Neural progenitor cell (in vitro differentiated cells): ENCODE data around the gene RAB29. TPM values are rescaled to one million over a fixed set of nuclear protein-coding genes. Genes with fewer than 3 reads are reported as not detected.

Source experiments
- DNase-seq: peaks from one replicate; pipeline ENCODE4 v3.0.0-alpha.2; 2016; ENCODE audit warnings: low spot score
- H2AFZ ChIP-seq: fragments of 200-600 bp; sonication (generic); replicated peaks from 2 replicates; pipeline ENCODE4 v1.6.1; 2016; ENCODE audit warnings: antibody characterized with exemption
- H3F3A ChIP-seq: fragments of 200-600 bp; sonication (generic); 2 replicates; pipeline ENCODE4 v1.6.1; 2016; ENCODE audit warnings: antibody characterized with exemption, low read depth
- H3K27ac ChIP-seq: fragments of 200-600 bp; sonication (generic); 2 replicates; pipeline ENCODE4 v1.5.1; 2016; ENCODE audit warnings: mild to moderate bottlenecking
- H3K27me3 ChIP-seq: fragments of 200-600 bp; sonication (generic); 2 replicates; pipeline ENCODE4 v1.6.1; 2016; ENCODE audit warnings: mild to moderate bottlenecking, moderate library complexity
- H3K36me3 ChIP-seq: fragments of 200-600 bp; sonication (generic); 2 replicates; pipeline ENCODE4 v1.5.1; 2016
- H3K4me1 ChIP-seq: fragments of 200-600 bp; sonication (generic); 2 replicates; pipeline ENCODE4 v1.6.1; 2016; ENCODE audit warnings: mixed run types
- H3K4me2 ChIP-seq: fragments of 200-600 bp; sonication (generic); 2 replicates; pipeline ENCODE4 v1.6.1; 2016
- H3K4me3 ChIP-seq: fragments of 200-600 bp; sonication (generic); 2 replicates; pipeline ENCODE4 v1.5.1; 2016
- H3K79me2 ChIP-seq: fragments of 200-600 bp; sonication (generic); 2 replicates; pipeline ENCODE4 v1.6.1; 2016; ENCODE audit warnings: low read depth
- H3K9ac ChIP-seq: fragments of 200-600 bp; sonication (generic); 2 replicates; pipeline ENCODE4 v1.6.1; 2016
- H3K9me3 ChIP-seq: fragments of 200-600 bp; sonication (generic); 2 replicates; pipeline ENCODE4 v1.5.1; 2016; ENCODE audit warnings: low read depth
- H4K20me1 ChIP-seq: fragments of 200-600 bp; sonication (generic); 2 replicates; pipeline ENCODE4 v1.6.1; 2016; ENCODE audit warnings: low read depth
- H3K27ac Mint-ChIP-seq: 3 replicates; pipeline ENCODE4 v1.8.0; 2021; ENCODE audit warnings: mixed read lengths
- H3K27me3 Mint-ChIP-seq: 2 replicates; pipeline ENCODE4 v1.8.0; 2022; ENCODE audit warnings: low read depth, mild to moderate bottlenecking, inconsistent platforms, moderate library complexity, mixed read lengths; ENCODE audit not compliant: insufficient read depth
- H3K36me3 Mint-ChIP-seq: 3 replicates; pipeline ENCODE4 v1.8.0; 2021; ENCODE audit warnings: mixed read lengths
- H3K4me1 Mint-ChIP-seq: 3 replicates; pipeline ENCODE4 v1.8.0; 2021; ENCODE audit warnings: mixed read lengths
- H3K4me3 Mint-ChIP-seq: 3 replicates; pipeline ENCODE4 v1.8.0; 2021; ENCODE audit warnings: mild to moderate bottlenecking, moderate library complexity, mixed read lengths
- H3K9me3 Mint-ChIP-seq: 3 replicates; pipeline ENCODE4 v1.8.0; 2020; ENCODE audit warnings: mixed read lengths
- CTCF ChIP-seq: fragments of 200-600 bp; sonication (generic); IDR thresholded peaks from 2 replicates; pipeline ENCODE4 v1.5.1; 2017; ENCODE audit warnings: antibody characterized with exemption, mild to moderate bottlenecking
- EZH2 ChIP-seq: fragments of 200-600 bp; sonication (generic); IDR thresholded peaks from 2 replicates; pipeline ENCODE4 v1.6.1; 2017; ENCODE audit warnings: antibody characterized with exemption, mild to moderate bottlenecking, moderate library complexity
- EZH2phosphoT487 ChIP-seq: fragments of 200-600 bp; sonication (generic); IDR thresholded peaks from 2 replicates; pipeline ENCODE4 v1.6.1; 2017; ENCODE audit warnings: antibody characterized with exemption
- total RNA-seq: library from RNA; depleted of rRNA; stranded (reverse); fragments of >200 nt; gene quantifications from 2 replicates; pipeline ENCODE4 v1.2.3, GENCODE V29; 2015; ENCODE audit warnings: low replicate concordance

RAB29 gene
- total RNA-seq, 1 donor from 2014 or later: 3.8 TPM

DNA sequence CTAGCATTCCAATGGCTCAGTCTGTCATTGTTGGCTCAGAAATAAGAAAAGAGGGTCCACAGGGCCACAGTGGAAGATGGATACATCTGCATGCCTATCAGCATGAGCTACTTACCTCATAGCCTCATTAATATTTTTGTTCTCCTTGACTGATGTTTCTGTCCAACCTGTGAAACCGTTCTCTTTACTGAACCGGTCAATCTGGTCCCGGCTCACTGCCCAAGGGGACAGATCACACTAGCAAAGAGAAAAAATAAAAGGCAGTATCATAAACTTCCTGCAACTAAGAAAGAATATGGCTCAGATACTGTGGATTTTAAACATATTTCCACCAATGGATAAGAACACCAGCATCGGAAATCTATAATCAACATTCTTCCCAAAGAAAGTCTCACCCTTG, 4.7 kb downstream of the RAB29 start:
- H3F3A ChIP-seq: no peaks in the 10 kb centered on the region
- no peak overlapping the region for H3K9ac ChIP-seq
- H3K4me1 ChIP-seq: peaks cover 5% of the 10 kb centered on the region
- Mint-ChIP-seq H3K27ac (no peak overlapping the region), H3K4me3 (no peak overlapping the region), H3K9me3 (peaks cover 3% of the 10 kb centered on the region), H3K36me3 (no peaks in the 10 kb centered on the region), H3K27me3 (peaks cover 31% of the 10 kb centered on the region), H3K4me1 (peaks cover 7% of the 10 kb centered on the region)
- no peak overlapping the region for H2AFZ ChIP-seq
- H3K79me2 ChIP-seq: no peaks in the 10 kb centered on the region
- DNase-seq: no peak
- H4K20me1 ChIP-seq: no peaks in the 10 kb centered on the region
- TF ChIP-seq EZH2phosphoT487 (no peak), EZH2 (no peak), CTCF (no peak)
- H3K9me3 ChIP-seq: no peaks in the 10 kb centered on the region
- H3K4me2 ChIP-seq: no peak overlapping the region
- H3K4me3 ChIP-seq: no peak overlapping the region
- peaks cover 33% of the 10 kb centered on the region for H3K27me3 ChIP-seq
- H3K36me3 ChIP-seq: no peaks in the 10 kb centered on the region
- no peak overlapping the region for H3K27ac ChIP-seq

- no peak for DNase-seq
- no peaks in the 10 kb centered on the region for H3K36me3 ChIP-seq
- no peak overlapping the region for H2AFZ ChIP-seq
- no peaks in the 10 kb centered on the region for H3K9me3 Mint-ChIP-seq
- no peak overlapping the region for H3K27ac ChIP-seq
- TF ChIP-seq CTCF (no peak), EZH2phosphoT487 (no peak), EZH2 (no peak)
- H3K4me2 ChIP-seq: no peak overlapping the region
- peaks cover 5% of the 10 kb centered on the region for H3K4me1 ChIP-seq
- H3K27me3 ChIP-seq: peaks cover 26% of the 10 kb centered on the region
- no peak overlapping the region for H3K27ac Mint-ChIP-seq
- no peaks in the 10 kb centered on the region for H3F3A ChIP-seq
- peaks cover 2% of the 10 kb centered on the region for H3K4me1 Mint-ChIP-seq
- no peak overlapping the region for H3K4me3 Mint-ChIP-seq
- H4K20me1 ChIP-seq: no peaks in the 10 kb centered on the region
- H3K9ac ChIP-seq: no peak overlapping the region
- H3K4me3 ChIP-seq: no peak overlapping the region
- no peaks in the 10 kb centered on the region for H3K79me2 ChIP-seq
- H3K27me3 Mint-ChIP-seq: peaks cover 27% of the 10 kb centered on the region
- no peaks in the 10 kb centered on the region for H3K36me3 Mint-ChIP-seq
- no peaks in the 10 kb centered on the region for H3K9me3 ChIP-seq
Observed at GRCh38 chr1:205769641-205770365, 5.5 kb downstream of the RAB29 start.

GRCh38 chr1:205767248-205767647, 8.0 kb downstream of the RAB29 start:
- Mint-ChIP-seq H3K9me3 (no peaks in the 10 kb centered on the region), H3K27ac (no peak overlapping the region), H3K4me3 (no peak overlapping the region), H3K4me1 (no peaks in the 10 kb centered on the region), H3K27me3 (peaks cover 8% of the 10 kb centered on the region), H3K36me3 (no peaks in the 10 kb centered on the region)
- Histone ChIP-seq H3K79me2 (no peaks in the 10 kb centered on the region), H4K20me1 (no peaks in the 10 kb centered on the region), H3K27me3 (peaks cover under 1% of the 10 kb centered on the region), H3K27ac (no peak overlapping the region), H2AFZ (no peak overlapping the region), H3K9me3 (no peaks in the 10 kb centered on the region), H3K4me3 (no peak overlapping the region), H3K4me1 (no peaks in the 10 kb centered on the region), H3K4me2 (no peak overlapping the region), H3F3A (no peaks in the 10 kb centered on the region), H3K36me3 (no peaks in the 10 kb centered on the region), H3K9ac (no peak overlapping the region)
- no peak for DNase-seq
- no peak for TF ChIP-seq EZH2
- TF ChIP-seq CTCF: no peak
- TF ChIP-seq EZH2phosphoT487: no peak
